ENCODE measurements around the gene EFNA3. TPM values are rescaled to one million over a fixed set of nuclear protein-coding genes. Genes with fewer than 3 reads are reported as not detected.

EFNA3 gene
- total and polyA plus RNA-seq, 2 donors (not counting 3 experiments of a cell fraction or from before 2014, with no cell fraction given): 2.2 to 2.5 TPM

DNA sequence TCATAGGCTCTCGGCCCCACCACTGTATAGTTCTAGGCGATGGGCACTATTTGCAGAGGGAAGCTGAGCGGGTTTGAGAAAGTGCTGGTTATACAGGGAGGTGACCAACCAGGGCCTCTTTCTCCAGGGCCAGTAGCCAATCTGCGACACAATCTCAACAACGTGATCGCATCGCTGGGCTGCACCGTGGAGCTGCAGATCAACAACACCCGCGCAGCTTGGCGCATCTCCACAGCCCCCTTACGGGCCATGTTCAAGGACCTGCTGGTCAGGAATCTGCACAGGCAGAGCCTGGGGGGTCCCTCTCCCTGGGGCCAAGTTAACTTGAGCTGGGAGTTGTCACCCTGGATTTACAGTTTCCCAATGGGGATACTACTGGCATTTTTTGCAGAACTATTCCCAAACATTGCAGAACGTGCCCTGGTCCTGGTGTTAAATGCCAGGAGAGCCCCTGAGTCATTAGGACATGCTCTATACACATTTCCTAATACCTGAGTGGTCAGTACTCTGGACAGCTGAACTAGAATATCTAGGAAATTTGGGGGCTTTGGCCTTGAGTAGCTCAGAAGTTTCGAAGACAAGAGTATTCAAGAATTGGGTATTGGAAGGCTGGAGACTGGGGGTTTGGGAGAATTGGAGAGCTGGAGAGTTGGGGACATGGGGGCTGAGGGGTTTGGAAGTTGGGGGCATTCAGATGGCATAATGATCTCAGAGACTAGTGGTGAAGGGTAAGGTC is 38.1 kb upstream of the EFNA3 start:
- no TSS peak for BruUV-seq (replicated peaks)
- H3K27me3 ChIP-seq (ENCODE audit: control insufficient read depth in 2 of 2, insufficient read depth in 2 of 2, low read length in 2 of 2): peaks cover 0 to 5% of the 10 kb centered on the region in 2 experiments

More for the DNA sequence above, 38.1 kb upstream of the EFNA3 start:
- dilution Hi-C loops (cut with MboI; ENCODE audit: extremely low pct_ligation_motif_present, low sequenced_read_pairs): no loop called here
- H3K79me2 ChIP-seq (ENCODE audit: control insufficient read depth, insufficient read depth, low read length): no peaks in the 10 kb centered on the region
- no peaks in the 10 kb centered on the region for H3K9me3 ChIP-seq (replicated peaks; ENCODE audit: control insufficient read depth, insufficient read depth, low read length)
- no peak overlapping the region for H3K9ac ChIP-seq (replicated peaks; ENCODE audit: extremely low read depth, insufficient read depth, low read length)
- POLR2A ChIA-PET: no interaction called here
- no peaks in the 10 kb centered on the region for H4K20me1 ChIP-seq (replicated peaks; ENCODE audit: control insufficient read depth, extremely low read depth, insufficient read depth, low read length)
- H3K4me1 ChIP-seq (ENCODE audit: control insufficient read depth, extremely low read depth, insufficient read depth, low read length): peaks cover 16% of the 10 kb centered on the region
- intact Hi-C loops (cut with micrococcal nuclease): no loop called here
- no peak overlapping the region for H3K4me3 ChIP-seq (replicated peaks in 1 of 3; ENCODE audit: insufficient read depth in 1 of 3, low read depth in 1 of 3, low read length in 3 of 3)
- no peak overlapping the region for H2AFZ ChIP-seq (ENCODE audit: low read depth, low read length)
- no peak overlapping the region for H3K27ac ChIP-seq (ENCODE audit: insufficient read depth, low read depth, low read length)
- no peak for TF ChIP-seq POLR2A (IDR thresholded peaks at IDR 0.05; ENCODE audit: low read depth, low read length)
- TF ChIP-seq, protein P1, sequence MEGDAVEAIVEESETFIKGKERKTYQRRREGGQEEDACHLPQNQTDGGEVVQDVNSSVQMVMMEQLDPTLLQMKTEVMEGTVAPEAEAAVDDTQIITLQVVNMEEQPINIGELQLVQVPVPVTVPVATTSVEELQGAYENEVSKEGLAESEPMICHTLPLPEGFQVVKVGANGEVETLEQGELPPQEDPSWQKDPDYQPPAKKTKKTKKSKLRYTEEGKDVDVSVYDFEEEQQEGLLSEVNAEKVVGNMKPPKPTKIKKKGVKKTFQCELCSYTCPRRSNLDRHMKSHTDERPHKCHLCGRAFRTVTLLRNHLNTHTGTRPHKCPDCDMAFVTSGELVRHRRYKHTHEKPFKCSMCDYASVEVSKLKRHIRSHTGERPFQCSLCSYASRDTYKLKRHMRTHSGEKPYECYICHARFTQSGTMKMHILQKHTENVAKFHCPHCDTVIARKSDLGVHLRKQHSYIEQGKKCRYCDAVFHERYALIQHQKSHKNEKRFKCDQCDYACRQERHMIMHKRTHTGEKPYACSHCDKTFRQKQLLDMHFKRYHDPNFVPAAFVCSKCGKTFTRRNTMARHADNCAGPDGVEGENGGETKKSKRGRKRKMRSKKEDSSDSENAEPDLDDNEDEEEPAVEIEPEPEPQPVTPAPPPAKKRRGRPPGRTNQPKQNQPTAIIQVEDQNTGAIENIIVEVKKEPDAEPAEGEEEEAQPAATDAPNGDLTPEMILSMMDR (IDR thresholded peaks at IDR 0.05; ENCODE audit: extremely low read depth in 1 of 2, insufficient read depth in 1 of 2, low read depth in 1 of 2, low read length in 2 of 2): no peak
- no peak for TF ChIP-seq POLR2AphosphoS5 (IDR thresholded peaks at IDR 0.05; ENCODE audit: insufficient read depth, low read depth, low read length)
- TF ChIP-seq JUN (IDR thresholded peaks at IDR 0.05; ENCODE audit: borderline replicate concordance, insufficient read depth, insufficient read length, low read depth): no peak
- TF ChIP-seq MYC (IDR thresholded peaks at IDR 0.05; ENCODE audit: low read depth, low read length): no peak
- TF ChIP-seq, protein P2, sequence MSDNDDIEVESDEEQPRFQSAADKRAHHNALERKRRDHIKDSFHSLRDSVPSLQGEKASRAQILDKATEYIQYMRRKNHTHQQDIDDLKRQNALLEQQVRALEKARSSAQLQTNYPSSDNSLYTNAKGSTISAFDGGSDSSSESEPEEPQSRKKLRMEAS (IDR thresholded peaks at IDR 0.05; ENCODE audit: insufficient read depth, insufficient read length): no peak
- no peaks in the 10 kb centered on the region for H3K9me1 ChIP-seq (replicated peaks; ENCODE audit: control insufficient read depth, extremely low read depth, insufficient read depth, low read length)
- CTCF ChIA-PET: interaction anchor here (0.7 to 3.0 kb wide), 7 partner anchors 11 to 371 kb away, joined by 3 to 13 read pairs (median 5); partner anchors contain the start of gene ADAM15
- DNase-seq (ENCODE audit: low read depth, low spot score) (no peak), FAIRE-seq (no peak)
- H3K36me3 ChIP-seq (ENCODE audit: control insufficient read depth in 2 of 2, extremely low read depth in 1 of 2, insufficient read depth in 2 of 2, low read length in 2 of 2): no peaks in the 10 kb centered on the region
- H3K4me2 ChIP-seq (ENCODE audit: insufficient read depth, low read length): no peak overlapping the region

Measured in endothelial cell of umbilical vein (primary cell).